ENCODE results near the gene MTSS2.

The MTSS2 gene

GRCh38 chr16:70728150-70728549, 42.3 kb upstream of the MTSS2 start:
- no peak for DNase-seq (ENCODE audit: low spot score)
- no peak for TF ChIP-seq CTCF (IDR thresholded peaks at IDR 0.05; ENCODE audit: extremely low read depth, insufficient read depth, missing control alignments)
- in situ Hi-C loops (cut with MboI; ENCODE audit: low pct_unique_long_range_greater_than_20kb, low sequenced_read_pairs, unreplicated experiment): no loop called here

GRCh38 chr16:70726892-70727361, 41.1 kb upstream of the MTSS2 start:
- in situ Hi-C loops (cut with MboI; ENCODE audit: low pct_unique_long_range_greater_than_20kb, low sequenced_read_pairs, unreplicated experiment): no loop called here
- no peak for DNase-seq (ENCODE audit: low spot score)

GRCh38 chr16:70725912-70726828, 40.3 kb upstream of the MTSS2 start:
- no peak for TF ChIP-seq CTCF (IDR thresholded peaks at IDR 0.05; ENCODE audit: extremely low read depth, insufficient read depth, missing control alignments)

More at GRCh38 chr16:70726892-70727361, 41.1 kb upstream of the MTSS2 start:
- TF ChIP-seq CTCF (IDR thresholded peaks at IDR 0.05; ENCODE audit: extremely low read depth, insufficient read depth, missing control alignments): no peak

GRCh38 chr16:70725024-70725911, 39.4 kb upstream of the MTSS2 start:
- in situ Hi-C loops (cut with MboI; ENCODE audit: low pct_unique_long_range_greater_than_20kb, low sequenced_read_pairs, unreplicated experiment): no loop called here
- TF ChIP-seq CTCF (IDR thresholded peaks at IDR 0.05; ENCODE audit: extremely low read depth, insufficient read depth, missing control alignments): no peak
- DNase-seq (ENCODE audit: low spot score): no peak

More at GRCh38 chr16:70725912-70726828, 40.3 kb upstream of the MTSS2 start:
- in situ Hi-C loops (cut with MboI; ENCODE audit: low pct_unique_long_range_greater_than_20kb, low sequenced_read_pairs, unreplicated experiment): no loop called here
- no peak for DNase-seq (ENCODE audit: low spot score)

GRCh38 chr16:70724146-70725023, 38.5 kb upstream of the MTSS2 start:
- no peak for TF ChIP-seq CTCF (IDR thresholded peaks at IDR 0.05; ENCODE audit: extremely low read depth, insufficient read depth, missing control alignments)
- DNase-seq (ENCODE audit: low spot score): no peak
- in situ Hi-C loops (cut with MboI; ENCODE audit: low pct_unique_long_range_greater_than_20kb, low sequenced_read_pairs, unreplicated experiment): no loop called here

Measured in GM13977 (cell line).